Tibial nerve (tissue), 4 donors: ENCODE results near the gene MAGEH1.
"Not testable (repeated sequence)": the region's sequence is repeated elsewhere in the genome, so short reads cannot be mapped to it uniquely, and the experiment has no call there.

ENCODE experiments used
- CTCF ChIP-seq, 5 experiments: fragments of 200-600 bp in 3 of 5; fragments of 450-650 bp in 2 of 5; sonication (generic) in 3 of 5; IDR thresholded peaks; one replicate each; pipeline ENCODE4 v1.5.1; 2016 to 2019; ENCODE audit warnings: antibody characterized with exemption in 5 of 5, mild to moderate bottlenecking in 3 of 5, moderate library complexity in 2 of 5
- EP300 ChIP-seq, 2 donors: sonication (generic); formaldehyde crosslinking; IDR thresholded peaks; one replicate each; pipeline ENCODE4 v1.6.1; 2017; ENCODE audit warnings: antibody characterized with exemption in 2 of 2, mild to moderate bottlenecking in 1 of 2
- POLR2A ChIP-seq, 2 donors: fragments of 450-650 bp; IDR thresholded peaks; one replicate each; pipeline ENCODE4 v1.6.1; 2017; ENCODE audit warnings: antibody characterized with exemption in 2 of 2, mild to moderate bottlenecking in 2 of 2, moderate library complexity in 2 of 2

GRCh38 chrX:55464050-55464449 is 12.1 kb downstream of the MAGEH1 start:
- not testable (repeated sequence) for TF ChIP-seq POLR2A, CTCF, EP300 (IDR thresholded peaks at IDR 0.05)
